ENCODE results near the gene FGD5. TPM values are rescaled to one million over a fixed set of nuclear protein-coding genes. Genes with fewer than 3 reads are reported as not detected.

The FGD5 gene
- total and polyA plus RNA-seq, 2 donors (not counting 1 experiment from before 2014, with no cell fraction given), result 0.03 to 0.50 TPM

DNA sequence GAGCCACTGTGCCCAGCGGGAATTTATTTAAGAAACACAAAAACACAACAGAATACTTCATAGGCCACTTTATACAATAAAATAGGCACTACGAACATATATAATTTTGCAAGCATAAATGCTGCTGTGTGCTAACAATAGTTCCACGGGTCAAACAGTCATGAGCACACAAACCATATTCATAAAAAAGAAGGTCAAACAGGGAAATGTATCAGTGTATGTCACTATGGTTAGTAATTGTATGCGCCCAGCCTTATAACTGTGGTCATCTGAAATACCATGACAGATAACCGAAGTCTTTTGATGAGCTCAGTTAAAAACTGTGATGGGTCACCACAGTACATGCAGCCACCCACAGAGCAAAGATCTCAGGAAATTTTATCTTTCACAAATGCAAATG, 90.5 kb downstream of the FGD5 start:
- H3K9me3 ChIP-seq (ENCODE audit: control insufficient read depth, insufficient read depth, low read depth, low read length), result no peaks in the 10 kb centered on the region
- H3K36me3 ChIP-seq (ENCODE audit: control insufficient read depth, insufficient read depth, low read length), result no peaks in the 10 kb centered on the region
- DNase-seq (ENCODE audit: low read depth in 2 of 2), result no peak
- H3K4me1 ChIP-seq (ENCODE audit: control insufficient read depth, extremely low read depth, insufficient read depth, low read length), result no peaks in the 10 kb centered on the region
- H3K9ac ChIP-seq (ENCODE audit: insufficient read depth, low read length), result no peak overlapping the region
- H4K20me1 ChIP-seq (ENCODE audit: control insufficient read depth, extremely low read depth, insufficient read depth, low read length), result no peaks in the 10 kb centered on the region
- H3K27ac ChIP-seq (ENCODE audit: insufficient read depth, low read length), result no peak overlapping the region
- H3K79me2 ChIP-seq (ENCODE audit: control insufficient read depth, insufficient read depth, low read length), result no peaks in the 10 kb centered on the region
- no peak overlapping the region for H3K4me2 ChIP-seq (ENCODE audit: extremely low read depth, insufficient read depth, low read length)
- H3K27me3 ChIP-seq (ENCODE audit: control insufficient read depth, insufficient read depth, low read length), result no peaks in the 10 kb centered on the region
- no peak for TF ChIP-seq EZH2 (IDR thresholded peaks at IDR 0.05; ENCODE audit: low read length, missing control alignments)
- TF ChIP-seq, protein P1, sequence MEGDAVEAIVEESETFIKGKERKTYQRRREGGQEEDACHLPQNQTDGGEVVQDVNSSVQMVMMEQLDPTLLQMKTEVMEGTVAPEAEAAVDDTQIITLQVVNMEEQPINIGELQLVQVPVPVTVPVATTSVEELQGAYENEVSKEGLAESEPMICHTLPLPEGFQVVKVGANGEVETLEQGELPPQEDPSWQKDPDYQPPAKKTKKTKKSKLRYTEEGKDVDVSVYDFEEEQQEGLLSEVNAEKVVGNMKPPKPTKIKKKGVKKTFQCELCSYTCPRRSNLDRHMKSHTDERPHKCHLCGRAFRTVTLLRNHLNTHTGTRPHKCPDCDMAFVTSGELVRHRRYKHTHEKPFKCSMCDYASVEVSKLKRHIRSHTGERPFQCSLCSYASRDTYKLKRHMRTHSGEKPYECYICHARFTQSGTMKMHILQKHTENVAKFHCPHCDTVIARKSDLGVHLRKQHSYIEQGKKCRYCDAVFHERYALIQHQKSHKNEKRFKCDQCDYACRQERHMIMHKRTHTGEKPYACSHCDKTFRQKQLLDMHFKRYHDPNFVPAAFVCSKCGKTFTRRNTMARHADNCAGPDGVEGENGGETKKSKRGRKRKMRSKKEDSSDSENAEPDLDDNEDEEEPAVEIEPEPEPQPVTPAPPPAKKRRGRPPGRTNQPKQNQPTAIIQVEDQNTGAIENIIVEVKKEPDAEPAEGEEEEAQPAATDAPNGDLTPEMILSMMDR (conservative IDR thresholded peaks at IDR 0.05 in 1 of 2, IDR thresholded peaks at IDR 0.05 in 1 of 2; ENCODE audit: low read depth in 1 of 2, low read length in 2 of 2), result no peak
- no peak overlapping the region for H2AFZ ChIP-seq (ENCODE audit: low read length)
- no peak overlapping the region for H3K4me3 ChIP-seq (replicated peaks in 1 of 4; ENCODE audit: control extremely low read depth in 1 of 4, insufficient read depth in 1 of 4, low read depth in 3 of 4, low read length in 4 of 4)

DNA sequence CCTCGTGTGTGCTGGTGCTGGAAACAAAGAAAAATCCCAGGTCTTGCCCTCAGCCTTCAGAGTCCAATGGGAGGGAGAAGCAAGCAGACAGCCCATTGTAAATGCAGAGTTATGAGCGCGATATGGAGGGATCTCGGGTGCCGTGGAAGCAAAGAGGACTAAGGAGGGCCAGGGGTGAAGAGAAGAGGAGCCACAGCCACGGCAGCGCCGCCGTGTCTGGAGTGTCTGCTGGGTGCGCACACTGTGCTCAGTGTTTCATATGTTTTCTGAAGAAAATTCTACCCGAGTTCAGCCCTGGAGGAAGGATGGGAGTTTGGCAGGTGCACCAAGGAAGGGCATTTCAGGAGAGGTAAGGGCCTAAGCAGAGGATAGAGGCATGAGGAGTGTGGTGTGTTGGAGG, 92.9 kb downstream of the FGD5 start:
- H2AFZ ChIP-seq (ENCODE audit: low read length), result no peak overlapping the region

DNA sequence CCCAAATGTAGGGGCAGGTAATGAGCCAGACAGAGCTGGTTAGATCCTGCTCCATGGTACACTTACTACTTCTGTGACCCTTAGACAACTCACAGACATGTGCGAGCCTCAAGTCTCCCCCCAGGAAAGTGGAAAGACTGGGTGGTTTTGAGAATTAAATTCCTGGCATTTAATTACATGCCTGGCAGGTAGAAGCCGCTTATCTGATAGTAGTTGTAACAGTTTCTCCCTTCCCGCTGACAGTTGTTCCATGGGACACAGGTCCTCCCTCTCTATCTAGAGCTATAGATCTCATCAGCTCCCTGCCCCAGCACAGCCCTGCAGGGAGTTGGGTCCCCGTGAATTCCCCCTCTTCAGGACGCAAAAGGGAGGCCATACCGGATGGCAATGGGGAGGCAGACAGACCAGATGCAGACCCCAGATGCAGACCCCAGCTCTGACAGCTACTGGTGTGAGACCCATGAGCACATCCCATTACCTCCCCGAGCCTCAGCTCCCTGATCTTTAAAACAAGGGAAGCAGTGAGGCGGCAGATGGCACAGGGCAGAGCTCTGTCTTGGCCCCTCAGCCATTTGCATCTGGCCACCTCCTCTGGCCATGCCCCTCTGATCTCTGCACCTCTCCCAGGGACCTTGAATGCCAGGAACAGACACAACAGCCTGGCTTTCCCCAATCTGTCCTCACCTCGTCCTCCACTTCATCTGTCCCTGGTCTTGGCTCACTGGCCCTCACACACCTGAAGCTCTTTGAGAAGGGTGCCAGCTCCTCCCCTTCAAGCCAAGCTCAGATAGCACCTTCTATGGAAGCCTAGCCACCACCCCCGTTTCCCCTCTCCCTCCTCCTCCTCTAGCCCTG, 94.5 kb downstream of the FGD5 start:
- Histone ChIP-seq H2AFZ (ENCODE audit: low read length) (no peak overlapping the region), H3K9me3 (ENCODE audit: control insufficient read depth, insufficient read depth, low read depth, low read length) (no peaks in the 10 kb centered on the region), H3K4me1 (ENCODE audit: control insufficient read depth, extremely low read depth, insufficient read depth, low read length) (no peaks in the 10 kb centered on the region), H3K9ac (ENCODE audit: insufficient read depth, low read length) (no peak overlapping the region), H3K27ac (ENCODE audit: insufficient read depth, low read length) (no peak overlapping the region), H3K4me3 (replicated peaks in 1 of 4; ENCODE audit: control extremely low read depth in 1 of 4, insufficient read depth in 1 of 4, low read depth in 3 of 4, low read length in 4 of 4) (no peak overlapping the region), H3K79me2 (ENCODE audit: control insufficient read depth, insufficient read depth, low read length) (no peaks in the 10 kb centered on the region), H3K36me3 (ENCODE audit: control insufficient read depth, insufficient read depth, low read length) (no peaks in the 10 kb centered on the region), H3K4me2 (ENCODE audit: extremely low read depth, insufficient read depth, low read length) (no peak overlapping the region), H3K27me3 (ENCODE audit: control insufficient read depth, insufficient read depth, low read length) (no peaks in the 10 kb centered on the region), H4K20me1 (ENCODE audit: control insufficient read depth, extremely low read depth, insufficient read depth, low read length) (no peaks in the 10 kb centered on the region)
- no peak for TF ChIP-seq EZH2 (IDR thresholded peaks at IDR 0.05; ENCODE audit: low read length, missing control alignments)
- TF ChIP-seq, protein P1 (conservative IDR thresholded peaks at IDR 0.05 in 1 of 2, IDR thresholded peaks at IDR 0.05 in 1 of 2; ENCODE audit: low read depth in 1 of 2, low read length in 2 of 2), result no peak
- no peak for DNase-seq (ENCODE audit: low read depth in 2 of 2)

More for the DNA sequence above, 92.9 kb downstream of the FGD5 start:
- Histone ChIP-seq H3K27me3 (ENCODE audit: control insufficient read depth, insufficient read depth, low read length) (no peaks in the 10 kb centered on the region), H3K4me1 (ENCODE audit: control insufficient read depth, extremely low read depth, insufficient read depth, low read length) (no peaks in the 10 kb centered on the region), H3K9me3 (ENCODE audit: control insufficient read depth, insufficient read depth, low read depth, low read length) (no peaks in the 10 kb centered on the region), H3K4me3 (replicated peaks in 1 of 4; ENCODE audit: control extremely low read depth in 1 of 4, insufficient read depth in 1 of 4, low read depth in 3 of 4, low read length in 4 of 4) (no peak overlapping the region), H4K20me1 (ENCODE audit: control insufficient read depth, extremely low read depth, insufficient read depth, low read length) (no peaks in the 10 kb centered on the region), H3K27ac (ENCODE audit: insufficient read depth, low read length) (no peak overlapping the region), H3K36me3 (ENCODE audit: control insufficient read depth, insufficient read depth, low read length) (no peaks in the 10 kb centered on the region), H3K9ac (ENCODE audit: insufficient read depth, low read length) (no peak overlapping the region), H3K4me2 (ENCODE audit: extremely low read depth, insufficient read depth, low read length) (no peak overlapping the region), H3K79me2 (ENCODE audit: control insufficient read depth, insufficient read depth, low read length) (no peaks in the 10 kb centered on the region)
- TF ChIP-seq, protein P1 (conservative IDR thresholded peaks at IDR 0.05 in 1 of 2, IDR thresholded peaks at IDR 0.05 in 1 of 2; ENCODE audit: low read depth in 1 of 2, low read length in 2 of 2), result no peak
- TF ChIP-seq EZH2 (IDR thresholded peaks at IDR 0.05; ENCODE audit: low read length, missing control alignments), result no peak
- DNase-seq (ENCODE audit: low read depth in 2 of 2), result no peak
